PFSK-1 (cell line): Measurements from ENCODE around the gene MARCKS.

ENCODE experiments used
- POLR2AphosphoS5 ChIP-seq: IDR thresholded peaks from 2 replicates; pipeline ENCODE4 v1.6.1; 2012; ENCODE audit warnings: low read depth, mild to moderate bottlenecking, control low read depth, low read length, moderate library complexity
- REST ChIP-seq, 2 experiments: IDR thresholded peaks; 2 replicates each; pipeline versions ENCODE4 v1.6.1 to v1.8.0; 2011 to 2012; ENCODE audit warnings: low read depth in 2 of 2, low read length in 2 of 2, control low read depth in 1 of 2, inconsistent platforms in 1 of 2, mild to moderate bottlenecking in 1 of 2, moderate library complexity in 1 of 2; ENCODE audit not compliant: insufficient read depth in 1 of 2

- TF ChIP-seq REST (IDR thresholded peaks at IDR 0.05; ENCODE audit: insufficient read depth in 1 of 2, low read depth in 2 of 2, low read length in 2 of 2) (no peak), POLR2AphosphoS5 (no peak)
Observed at GRCh38 chr6:113893866-113894265, 36.7 kb downstream of the MARCKS start.
